ENCODE results near the gene SAMD4A. TPM values are rescaled to one million over a fixed set of nuclear protein-coding genes. Genes with fewer than 3 reads are reported as not detected.

SAMD4A gene
- polyA plus RNA-seq, 1 experiment: 13.4 TPM

DNA sequence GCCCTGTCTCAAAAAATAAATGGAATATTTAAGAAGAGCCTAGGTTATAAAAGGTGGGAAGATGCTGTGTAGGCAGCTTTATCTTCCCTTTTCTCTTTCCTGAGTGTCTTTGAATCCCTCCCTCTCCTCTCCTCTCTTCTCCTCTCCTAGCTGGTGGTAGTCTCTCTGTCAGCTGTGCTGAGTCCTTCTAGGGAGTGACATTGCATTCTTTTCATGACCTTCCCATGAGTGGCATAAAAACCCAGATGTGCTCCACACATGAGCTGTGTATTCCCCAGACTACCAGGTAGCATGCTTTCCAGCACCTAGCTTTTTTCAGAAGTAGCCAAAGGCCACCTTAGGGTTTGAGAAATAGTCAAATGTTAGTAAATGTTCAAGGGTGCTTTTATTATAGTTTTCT is 23.6 kb downstream of the SAMD4A start:
- ChIA-PET CTCF (interaction anchor here (1.1 to 1.4 kb wide), 2 partner anchors 110 to 183 kb away, joined by 3 to 5 read pairs; no protein-coding TSS in a partner anchor), POLR2A (no interaction called here)

DNA sequence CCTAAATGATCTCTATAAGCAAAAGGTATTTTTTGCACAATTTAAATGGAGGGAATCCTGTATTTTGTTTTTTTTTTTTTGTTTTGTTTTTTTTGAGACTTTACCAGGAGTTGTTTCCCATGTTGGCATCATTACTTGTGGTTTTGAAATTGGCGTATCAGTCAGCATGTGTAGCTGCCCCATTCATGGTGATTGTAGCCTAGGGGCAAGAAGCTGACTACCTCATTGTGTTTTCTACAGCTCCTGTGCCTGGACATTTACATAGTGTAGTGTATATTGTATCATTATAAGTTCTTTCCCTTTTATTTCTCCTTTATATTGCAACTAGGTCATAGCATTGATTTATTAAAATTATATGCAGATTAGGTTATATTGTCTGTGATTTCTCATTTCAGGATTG is 24.5 kb downstream of the SAMD4A start:
- Histone ChIP-seq H3K27me3 (ENCODE audit: control insufficient read depth, insufficient read depth, low read length) (no peaks in the 10 kb centered on the region), H3K4me3 (ENCODE audit: low read depth, low read length) (no peak overlapping the region), H3K36me3 (ENCODE audit: control insufficient read depth, insufficient read depth, low read length) (no peaks in the 10 kb centered on the region)
- DNase-seq (ENCODE audit: low read depth): no peak
- TF ChIP-seq, protein P1, sequence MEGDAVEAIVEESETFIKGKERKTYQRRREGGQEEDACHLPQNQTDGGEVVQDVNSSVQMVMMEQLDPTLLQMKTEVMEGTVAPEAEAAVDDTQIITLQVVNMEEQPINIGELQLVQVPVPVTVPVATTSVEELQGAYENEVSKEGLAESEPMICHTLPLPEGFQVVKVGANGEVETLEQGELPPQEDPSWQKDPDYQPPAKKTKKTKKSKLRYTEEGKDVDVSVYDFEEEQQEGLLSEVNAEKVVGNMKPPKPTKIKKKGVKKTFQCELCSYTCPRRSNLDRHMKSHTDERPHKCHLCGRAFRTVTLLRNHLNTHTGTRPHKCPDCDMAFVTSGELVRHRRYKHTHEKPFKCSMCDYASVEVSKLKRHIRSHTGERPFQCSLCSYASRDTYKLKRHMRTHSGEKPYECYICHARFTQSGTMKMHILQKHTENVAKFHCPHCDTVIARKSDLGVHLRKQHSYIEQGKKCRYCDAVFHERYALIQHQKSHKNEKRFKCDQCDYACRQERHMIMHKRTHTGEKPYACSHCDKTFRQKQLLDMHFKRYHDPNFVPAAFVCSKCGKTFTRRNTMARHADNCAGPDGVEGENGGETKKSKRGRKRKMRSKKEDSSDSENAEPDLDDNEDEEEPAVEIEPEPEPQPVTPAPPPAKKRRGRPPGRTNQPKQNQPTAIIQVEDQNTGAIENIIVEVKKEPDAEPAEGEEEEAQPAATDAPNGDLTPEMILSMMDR (IDR thresholded peaks at IDR 0.05; ENCODE audit: insufficient read depth, low read depth, low read length): no peak
- ChIA-PET CTCF (interaction anchor here (0.8 to 1.0 kb wide), 3 partner anchors 11 to 131 kb away, joined by 3 to 4 read pairs (median 3); no protein-coding TSS in a partner anchor), POLR2A (no interaction called here)

More for the DNA sequence above, 23.6 kb downstream of the SAMD4A start:
- H3K36me3 ChIP-seq (ENCODE audit: control insufficient read depth, insufficient read depth, low read length): no peaks in the 10 kb centered on the region
- TF ChIP-seq, protein P1 (IDR thresholded peaks at IDR 0.05; ENCODE audit: insufficient read depth, low read depth, low read length): no peak
- no peak overlapping the region for H3K4me3 ChIP-seq (ENCODE audit: low read depth, low read length)
- no peak for DNase-seq (ENCODE audit: low read depth)
- H3K27me3 ChIP-seq (ENCODE audit: control insufficient read depth, insufficient read depth, low read length): no peaks in the 10 kb centered on the region

DNA sequence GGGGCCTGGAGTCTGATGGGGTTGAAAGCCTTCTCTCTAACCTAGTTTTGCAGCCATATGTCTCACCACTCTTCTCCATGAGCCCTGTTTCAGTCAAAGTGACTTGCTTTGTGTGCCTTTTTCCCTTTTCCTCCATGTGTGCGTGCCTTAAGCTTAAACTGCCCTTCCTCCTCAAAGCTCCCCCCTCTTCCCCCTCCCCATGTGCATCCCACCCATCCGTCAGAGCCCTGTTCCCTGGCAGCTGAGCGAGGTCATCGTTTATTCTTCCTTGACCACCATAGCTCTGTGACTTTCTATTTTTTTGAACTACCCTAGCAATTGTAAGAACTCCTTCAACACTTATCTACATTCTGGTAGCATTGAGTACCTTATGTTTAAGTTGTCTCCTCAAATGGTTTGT is 24.9 kb downstream of the SAMD4A start:
- CTCF ChIA-PET: interaction anchor here (0.8 to 1.0 kb wide), 3 partner anchors 11 to 131 kb away, joined by 3 to 4 read pairs (median 3); no protein-coding TSS in a partner anchor
- no peak for DNase-seq (ENCODE audit: low read depth)
- H3K36me3 ChIP-seq (ENCODE audit: control insufficient read depth, insufficient read depth, low read length): no peaks in the 10 kb centered on the region
- TF ChIP-seq, protein P1 (IDR thresholded peaks at IDR 0.05; ENCODE audit: insufficient read depth, low read depth, low read length): no peak
- H3K27me3 ChIP-seq (ENCODE audit: control insufficient read depth, insufficient read depth, low read length): no peaks in the 10 kb centered on the region
- no peak overlapping the region for H3K4me3 ChIP-seq (ENCODE audit: low read depth, low read length)
- POLR2A ChIA-PET: no interaction called here

DNA sequence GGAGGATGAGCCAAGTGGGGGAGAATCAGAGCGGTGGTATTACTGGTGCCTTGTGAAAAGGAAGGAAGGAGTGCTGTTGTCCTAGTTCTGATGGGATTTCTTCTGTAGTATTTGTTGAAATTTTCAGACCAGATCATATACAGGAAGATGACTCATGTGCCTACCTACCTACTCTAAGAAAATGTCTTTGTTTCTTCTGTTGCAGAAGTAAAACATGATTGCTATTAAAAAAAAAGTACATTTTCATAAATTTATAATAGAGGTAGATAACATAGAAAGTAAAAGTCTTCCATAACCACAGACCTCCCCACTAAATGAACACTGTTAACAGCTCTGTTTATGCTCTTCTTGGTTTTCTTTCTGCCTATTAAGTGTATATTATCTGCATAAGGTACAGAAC is 26.9 kb downstream of the SAMD4A start:
- no peak for DNase-seq (ENCODE audit: low read depth)
- TF ChIP-seq, protein P1 (IDR thresholded peaks at IDR 0.05; ENCODE audit: insufficient read depth, low read depth, low read length): no peak
- no peaks in the 10 kb centered on the region for H3K27me3 ChIP-seq (ENCODE audit: control insufficient read depth, insufficient read depth, low read length)
- H3K4me3 ChIP-seq (ENCODE audit: low read depth, low read length): no peak overlapping the region
- no peaks in the 10 kb centered on the region for H3K36me3 ChIP-seq (ENCODE audit: control insufficient read depth, insufficient read depth, low read length)
- POLR2A ChIA-PET: no interaction called here
- CTCF ChIA-PET: no interaction called here

DNA sequence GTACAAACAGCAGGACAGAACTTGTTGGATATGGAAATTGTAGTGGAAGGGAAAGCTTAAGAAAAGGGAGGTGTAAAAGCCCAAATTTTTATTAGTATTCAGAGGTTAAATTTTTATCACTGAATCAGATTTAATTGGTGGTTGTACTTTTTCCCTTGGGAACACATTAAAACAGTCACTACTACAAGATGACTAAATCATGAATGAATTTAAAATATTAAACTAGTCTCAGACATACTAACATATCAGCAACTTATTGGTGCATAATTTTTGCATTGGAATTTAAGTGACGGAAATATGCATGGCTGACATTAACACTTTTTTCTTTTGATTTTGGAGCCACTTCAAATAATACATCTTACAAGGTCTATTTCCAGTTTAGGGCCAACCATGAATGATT is 27.6 kb downstream of the SAMD4A start:
- no peaks in the 10 kb centered on the region for H3K27me3 ChIP-seq (ENCODE audit: control insufficient read depth, insufficient read depth, low read length)
- TF ChIP-seq, protein P1 (IDR thresholded peaks at IDR 0.05; ENCODE audit: insufficient read depth, low read depth, low read length): no peak
- no peak overlapping the region for H3K4me3 ChIP-seq (ENCODE audit: low read depth, low read length)
- POLR2A ChIA-PET: no interaction called here
- no peak for DNase-seq (ENCODE audit: low read depth)
- H3K36me3 ChIP-seq (ENCODE audit: control insufficient read depth, insufficient read depth, low read length): no peaks in the 10 kb centered on the region
- CTCF ChIA-PET: no interaction called here

All from BJ (cell line).